GM21526 (cell line): ENCODE measurements around the gene AGER.

ENCODE experiments used
- ATAC-seq: cut with Tn5 transposase; IDR thresholded peaks from one replicate; pipeline ENCODE4 v1.9.1; 2021; ENCODE audit warnings: moderate library complexity; ENCODE audit not compliant: unreplicated experiment, low FRiP score

The AGER gene

DNA sequence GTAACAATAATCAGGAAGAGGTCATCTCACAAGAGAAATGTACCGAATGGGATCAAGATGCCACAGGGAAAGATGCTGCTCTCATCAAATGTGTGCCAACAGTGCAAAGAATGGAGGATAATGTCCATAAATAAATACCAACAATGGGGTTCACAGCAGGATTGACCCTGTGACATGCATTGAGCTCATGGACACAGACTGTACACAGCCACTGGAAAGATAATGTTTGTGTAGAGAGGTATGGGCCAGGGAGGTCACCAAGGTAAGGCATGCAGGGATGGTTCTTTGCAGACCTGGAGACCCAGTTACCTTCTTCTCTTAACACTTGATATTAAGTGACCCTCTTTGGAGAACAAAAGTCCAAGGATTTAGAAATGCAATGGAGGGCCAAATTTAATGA lies 9.6 kb downstream of the AGER start:
- ATAC-seq, result no peak

DNA sequence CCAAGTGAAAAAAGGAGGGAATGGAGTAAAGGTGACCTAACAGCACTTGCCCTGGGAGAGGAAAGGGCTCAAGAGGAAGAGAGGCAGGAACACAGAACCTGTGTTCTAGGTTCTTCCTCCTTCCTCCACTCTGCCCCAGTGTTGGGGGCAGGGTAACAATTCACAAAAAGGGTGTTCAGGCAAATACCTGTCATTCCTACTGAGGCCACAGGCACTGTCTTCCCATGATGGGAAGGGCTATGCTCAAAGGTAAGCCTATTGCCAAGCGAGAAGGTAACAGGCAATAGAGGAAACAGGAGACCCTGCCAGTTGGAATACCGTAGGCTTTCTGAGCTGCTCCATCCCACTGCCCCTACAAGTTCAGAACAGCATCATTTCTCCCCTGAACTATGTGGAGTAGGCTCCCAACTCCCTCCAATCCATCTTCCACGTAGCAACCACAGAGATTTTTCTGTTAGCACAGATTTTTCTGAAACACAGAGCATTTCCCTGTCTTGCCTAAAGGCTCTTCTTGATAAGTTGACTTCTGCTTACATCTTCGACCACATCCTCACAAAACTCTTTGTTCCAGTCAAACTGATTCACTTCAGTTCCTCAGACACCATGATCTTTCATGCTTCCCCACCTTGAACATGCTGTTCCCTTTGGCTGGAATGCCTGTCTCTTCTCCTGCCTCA lies 10.9 kb downstream of the AGER start:
- ATAC-seq, result no peak

DNA sequence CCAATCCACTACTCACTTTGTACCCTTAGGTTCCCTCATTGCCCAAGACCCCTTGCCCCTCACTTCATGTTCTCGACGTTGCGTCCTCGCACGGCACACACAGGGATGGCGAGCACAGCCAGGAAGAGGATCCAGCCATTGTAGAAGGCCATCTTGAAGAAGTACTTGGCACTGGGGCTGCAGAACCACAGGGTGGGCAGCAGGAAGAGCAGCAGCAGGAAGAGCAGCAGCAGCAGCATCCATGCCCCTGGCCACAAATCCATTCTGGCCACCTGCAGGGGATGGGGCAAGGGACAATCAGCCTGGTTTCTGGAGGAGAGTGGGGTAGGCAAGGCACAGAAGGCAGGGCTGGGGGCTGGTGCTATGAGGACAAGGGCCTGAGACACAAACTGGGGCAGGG lies 12.8 kb downstream of the AGER start:
- ATAC-seq, result no peak

DNA sequence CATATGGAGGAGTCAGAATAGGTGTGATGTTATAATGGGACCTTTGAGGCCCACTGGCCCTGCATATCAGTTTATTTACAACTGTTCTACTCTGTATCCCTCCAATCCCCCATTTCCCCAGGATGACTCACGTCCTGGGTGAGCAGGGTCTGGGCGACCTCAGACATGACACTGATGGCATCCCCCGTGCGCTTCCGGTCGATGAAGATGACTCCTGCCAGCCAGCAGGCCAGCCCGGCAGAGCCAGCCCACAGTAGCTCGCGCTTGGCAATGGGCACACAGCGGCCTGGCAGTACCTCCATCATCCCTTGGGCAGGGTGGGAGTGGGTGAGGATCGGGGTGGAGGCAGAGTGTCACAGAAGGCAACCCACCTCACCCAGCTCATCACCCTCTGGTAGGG lies 13.8 kb downstream of the AGER start:
- no peak for ATAC-seq

DNA sequence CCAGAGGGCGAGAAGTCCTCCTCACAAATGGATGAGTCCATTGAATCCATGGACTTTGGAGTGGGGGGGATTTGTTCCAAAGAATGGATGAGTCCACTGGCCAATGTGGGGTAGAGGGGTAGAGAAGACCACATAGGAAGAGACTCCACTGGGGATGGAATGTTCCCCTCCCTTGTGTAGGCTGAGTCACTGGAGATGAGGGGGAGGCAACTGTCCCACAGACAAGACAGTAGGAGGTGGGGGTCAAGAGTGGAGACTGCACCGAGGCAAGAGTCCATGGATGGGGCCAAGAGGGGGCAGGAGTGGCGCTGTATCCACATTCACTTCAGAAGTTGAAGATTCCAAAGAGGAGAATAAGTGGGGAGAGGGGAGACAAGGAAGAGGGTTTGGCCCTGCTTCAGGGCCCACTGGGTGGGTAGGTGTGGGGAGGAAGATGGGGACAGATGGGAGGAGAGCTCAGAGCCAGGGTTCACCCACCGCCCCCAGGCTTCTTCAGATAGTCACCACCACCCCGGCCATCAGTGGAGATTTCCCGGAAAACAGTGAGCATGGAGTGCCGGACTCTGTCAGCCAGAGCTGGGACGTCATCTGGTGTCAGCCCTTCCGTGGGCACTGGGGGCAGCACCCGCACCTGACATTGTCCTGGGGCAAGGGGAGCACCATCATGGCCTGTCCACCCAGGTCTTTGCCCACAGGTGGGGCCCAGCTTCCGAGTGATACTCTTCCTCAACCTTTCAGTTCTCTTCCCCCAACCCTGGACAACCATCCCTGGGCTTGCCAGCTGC lies 15.1 kb downstream of the AGER start:
- no peak for ATAC-seq

DNA sequence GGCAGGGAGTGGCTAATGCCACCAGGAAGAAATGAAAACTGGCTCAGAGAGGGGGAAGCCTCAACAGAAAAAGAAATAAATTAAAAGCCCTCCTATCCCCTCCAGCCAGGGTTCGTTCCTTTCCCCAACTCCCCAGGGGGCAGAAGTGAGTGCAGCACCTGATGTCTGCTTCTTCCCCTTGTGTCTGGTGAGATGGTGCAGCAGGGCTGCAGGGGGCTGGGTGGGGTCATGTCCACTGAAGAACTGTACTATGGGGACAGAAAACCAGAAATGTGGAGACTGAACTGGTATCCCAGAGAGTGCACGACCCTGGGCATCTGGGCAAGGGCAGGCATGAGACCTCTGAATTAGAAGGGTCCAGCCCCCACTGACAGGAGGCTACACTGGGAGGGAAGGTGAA lies 15.7 kb downstream of the AGER start:
- ATAC-seq, result no peak

DNA sequence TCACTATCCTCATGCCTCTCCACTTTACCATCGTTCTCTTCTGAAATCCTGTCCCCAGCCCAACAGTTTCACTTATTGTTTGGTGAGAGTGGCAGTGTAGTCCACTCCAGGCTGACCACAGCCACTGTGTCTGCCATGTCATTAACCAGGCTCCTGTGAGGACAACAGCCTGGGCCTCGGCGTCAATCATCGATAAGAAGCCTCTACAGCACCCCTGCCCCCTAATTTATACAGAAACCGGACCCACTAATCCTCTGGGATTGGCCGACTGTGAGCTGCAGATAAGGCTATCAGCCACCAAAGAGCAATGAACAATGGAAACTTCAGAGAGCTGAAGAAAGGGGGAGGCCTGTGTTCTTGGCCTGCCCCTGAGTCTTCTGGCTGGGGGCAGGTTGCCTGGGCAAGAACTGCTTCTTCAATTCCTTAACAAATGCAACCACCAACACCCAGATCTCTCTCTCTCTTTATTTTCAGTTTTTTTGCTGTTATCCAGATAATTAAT lies 16.2 kb downstream of the AGER start:
- no peak for ATAC-seq

DNA sequence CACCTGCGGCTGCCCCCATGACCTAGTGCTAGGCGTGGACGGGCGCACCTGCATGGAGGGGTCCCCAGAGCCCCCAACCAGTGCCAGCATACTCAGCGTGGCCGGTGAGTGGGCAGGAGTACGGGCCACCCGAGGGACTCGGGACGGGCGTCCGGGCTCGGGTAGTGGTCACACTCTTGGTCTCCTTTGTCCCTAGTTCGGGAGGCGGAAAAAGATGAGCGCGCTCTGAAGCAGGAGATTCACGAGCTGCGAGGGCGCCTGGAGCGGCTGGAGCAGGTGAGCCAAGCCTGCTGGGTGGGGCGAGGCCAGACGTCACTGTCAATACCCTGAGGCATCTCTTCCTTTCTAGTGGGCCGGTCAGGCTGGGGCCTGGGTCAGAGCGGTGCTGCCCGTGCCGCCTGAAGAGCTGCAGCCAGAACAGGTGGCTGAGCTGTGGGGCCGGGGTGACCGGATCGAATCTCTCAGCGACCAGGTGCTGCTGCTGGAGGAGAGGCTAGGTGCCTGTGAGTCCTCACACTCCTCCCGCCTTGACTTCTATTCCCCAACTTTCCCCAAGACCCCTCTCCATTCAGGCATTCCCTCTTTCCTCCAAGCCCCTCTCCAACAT lies 16.8 kb downstream of the AGER start:
- ATAC-seq, result no peak

DNA sequence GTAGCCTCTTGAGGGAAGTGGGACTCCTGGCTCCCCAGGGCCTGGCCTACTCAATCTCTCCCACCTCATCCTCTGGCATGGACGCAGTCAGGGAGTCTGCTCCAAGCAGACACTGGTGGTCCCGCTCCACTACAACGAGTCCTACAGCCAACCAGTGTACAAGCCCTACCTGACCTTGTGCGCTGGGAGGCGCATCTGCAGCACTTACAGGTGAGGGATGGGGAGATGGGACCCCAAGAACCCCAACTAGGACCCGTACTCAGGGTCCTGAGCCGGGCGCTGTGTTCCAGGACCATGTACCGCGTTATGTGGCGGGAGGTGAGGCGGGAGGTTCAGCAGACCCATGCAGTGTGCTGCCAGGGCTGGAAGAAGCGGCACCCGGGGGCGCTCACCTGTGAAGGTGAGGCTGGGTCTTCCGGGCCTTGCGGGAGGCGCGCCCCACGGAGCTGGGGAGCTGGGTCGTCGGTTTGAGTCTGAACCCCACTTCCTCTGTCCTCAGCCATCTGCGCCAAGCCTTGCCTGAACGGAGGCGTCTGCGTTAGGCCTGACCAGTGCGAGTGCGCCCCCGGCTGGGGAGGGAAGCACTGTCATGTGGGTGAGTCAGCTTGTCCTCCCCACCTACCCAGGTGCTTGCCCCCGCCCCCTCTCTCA lies 17.5 kb downstream of the AGER start:
- ATAC-seq, result no peak

DNA sequence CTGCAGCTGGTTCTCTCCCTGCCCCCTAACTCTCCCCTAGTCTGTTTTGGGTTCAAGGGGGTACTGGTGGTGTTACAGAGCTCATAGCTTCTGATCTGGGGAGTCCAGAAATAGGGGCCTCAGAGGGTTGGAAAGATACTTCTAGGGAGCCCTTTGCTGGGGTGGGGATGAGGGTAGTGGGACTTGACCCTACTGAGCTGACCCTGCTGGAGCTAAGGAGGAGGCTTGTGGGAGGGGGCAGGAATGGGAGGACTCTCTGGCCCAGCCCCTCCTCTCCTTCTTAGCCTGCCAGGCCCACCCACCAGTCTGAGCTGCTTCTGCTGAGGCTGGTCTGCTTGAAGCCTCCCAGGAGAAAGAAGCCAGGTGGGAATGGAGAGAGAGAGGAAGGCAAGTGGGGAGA lies 19.8 kb downstream of the AGER start, which contains the start of gene EGFL8:
TSS of gene EGFL8 (plus strand) at position 301 of the 400 bp plus-strand sequence. CDS start 1,571 bp downstream, outside the sequence.
- ATAC-seq, result no peak

DNA sequence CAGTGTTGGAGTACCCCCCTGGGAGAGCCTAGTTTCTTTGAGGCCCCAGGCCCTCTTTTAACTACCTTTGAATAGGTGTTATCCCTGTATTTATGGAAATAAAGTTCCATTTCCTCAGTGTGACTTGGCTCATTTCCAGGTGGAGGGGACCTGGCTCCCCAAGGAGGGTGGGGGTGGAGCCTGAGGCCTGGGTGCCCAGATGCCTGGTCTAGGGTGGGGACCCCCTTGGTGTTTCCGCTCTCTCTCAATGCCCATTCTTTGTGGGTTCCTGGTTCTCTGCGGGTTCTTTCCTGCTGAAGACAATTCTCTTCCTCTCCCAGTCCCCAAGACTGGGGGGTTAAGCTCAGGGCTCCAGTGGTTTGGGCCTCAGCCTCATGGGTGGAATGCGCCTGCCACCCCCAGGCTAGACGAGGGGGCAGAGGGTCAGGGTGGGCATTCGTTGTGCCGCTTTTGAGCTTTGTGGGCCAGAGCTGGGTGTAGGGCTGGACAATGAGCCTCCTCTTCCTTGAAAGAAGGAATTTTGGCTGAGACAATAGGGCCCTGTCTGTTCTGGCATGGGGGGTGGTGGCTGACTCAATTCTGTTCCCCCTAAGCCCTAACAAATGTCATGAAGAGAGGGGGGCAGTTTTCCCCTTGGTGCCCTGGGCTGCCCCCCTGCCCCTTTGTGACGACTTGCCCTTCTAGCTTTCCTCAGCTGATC lies 20.3 kb downstream of the AGER start:
- ATAC-seq, result no peak

DNA sequence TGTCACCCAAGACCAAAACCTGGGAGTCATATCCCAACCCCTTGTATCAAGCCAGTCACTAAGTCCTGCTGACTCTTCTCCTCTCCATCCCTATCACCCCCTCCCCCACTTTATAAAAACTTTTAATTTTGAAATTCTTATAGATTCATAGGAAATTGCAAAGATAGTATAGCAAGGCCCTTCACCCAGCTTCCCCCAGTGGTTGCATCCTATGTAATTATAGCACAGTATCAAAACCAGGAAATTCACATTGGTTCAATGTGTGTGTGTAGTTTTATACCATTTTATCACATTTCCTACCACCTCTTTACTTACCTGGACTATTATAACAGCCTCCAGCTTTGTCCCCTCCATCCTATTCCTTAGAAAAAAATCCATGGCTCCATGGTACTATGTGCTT lies 26.0 kb downstream of the AGER start:
- ATAC-seq, result no peak

DNA sequence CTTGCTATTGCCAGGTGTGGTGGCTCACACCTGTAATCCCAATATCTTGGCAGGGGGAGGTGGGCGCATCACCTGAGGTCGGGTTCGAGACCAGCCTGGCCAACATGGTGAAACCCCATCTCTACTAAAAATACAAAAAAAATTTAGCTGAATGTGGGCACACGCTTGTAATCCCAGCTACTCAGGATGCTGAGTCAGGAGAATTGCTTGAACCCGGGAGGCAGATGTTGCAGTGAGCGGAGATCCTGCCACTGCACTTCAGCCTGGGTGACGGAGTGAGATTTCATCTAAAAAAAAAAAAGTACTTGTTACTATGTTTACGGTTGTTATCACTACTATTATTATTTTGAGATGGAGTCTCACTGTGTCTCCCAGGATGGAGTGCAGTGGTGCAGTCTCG lies 27.2 kb downstream of the AGER start:
- no peak for ATAC-seq

DNA sequence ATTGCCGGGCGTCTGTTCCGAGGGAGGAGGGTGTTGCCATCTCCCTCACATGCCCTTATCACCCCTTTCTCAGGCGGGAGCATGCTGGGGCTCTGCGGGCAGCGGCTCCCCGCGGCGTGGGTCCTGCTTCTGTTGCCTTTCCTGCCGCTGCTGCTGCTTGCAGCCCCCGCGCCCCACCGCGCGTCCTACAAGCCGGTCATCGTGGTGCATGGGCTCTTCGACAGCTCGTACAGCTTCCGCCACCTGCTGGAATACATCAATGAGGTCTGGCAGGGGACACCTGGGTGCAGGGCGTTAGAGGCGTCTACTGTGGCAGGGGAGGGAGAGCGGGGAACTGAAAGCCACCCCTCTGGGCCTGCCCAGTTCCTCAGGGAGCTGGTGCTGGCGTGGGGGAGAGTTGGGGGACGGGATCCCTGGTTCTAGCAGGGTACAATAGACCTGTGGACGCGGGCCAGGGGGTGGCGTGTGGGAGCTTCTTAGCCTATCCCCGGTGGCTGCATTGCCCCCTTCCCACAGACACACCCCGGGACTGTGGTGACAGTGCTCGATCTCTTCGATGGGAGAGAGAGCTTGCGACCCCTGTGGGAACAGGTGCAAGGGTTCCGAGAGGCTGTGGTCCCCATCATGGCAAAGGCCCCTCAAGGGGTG lies 29.4 kb downstream of the AGER start:
- ATAC-seq, result no peak

DNA sequence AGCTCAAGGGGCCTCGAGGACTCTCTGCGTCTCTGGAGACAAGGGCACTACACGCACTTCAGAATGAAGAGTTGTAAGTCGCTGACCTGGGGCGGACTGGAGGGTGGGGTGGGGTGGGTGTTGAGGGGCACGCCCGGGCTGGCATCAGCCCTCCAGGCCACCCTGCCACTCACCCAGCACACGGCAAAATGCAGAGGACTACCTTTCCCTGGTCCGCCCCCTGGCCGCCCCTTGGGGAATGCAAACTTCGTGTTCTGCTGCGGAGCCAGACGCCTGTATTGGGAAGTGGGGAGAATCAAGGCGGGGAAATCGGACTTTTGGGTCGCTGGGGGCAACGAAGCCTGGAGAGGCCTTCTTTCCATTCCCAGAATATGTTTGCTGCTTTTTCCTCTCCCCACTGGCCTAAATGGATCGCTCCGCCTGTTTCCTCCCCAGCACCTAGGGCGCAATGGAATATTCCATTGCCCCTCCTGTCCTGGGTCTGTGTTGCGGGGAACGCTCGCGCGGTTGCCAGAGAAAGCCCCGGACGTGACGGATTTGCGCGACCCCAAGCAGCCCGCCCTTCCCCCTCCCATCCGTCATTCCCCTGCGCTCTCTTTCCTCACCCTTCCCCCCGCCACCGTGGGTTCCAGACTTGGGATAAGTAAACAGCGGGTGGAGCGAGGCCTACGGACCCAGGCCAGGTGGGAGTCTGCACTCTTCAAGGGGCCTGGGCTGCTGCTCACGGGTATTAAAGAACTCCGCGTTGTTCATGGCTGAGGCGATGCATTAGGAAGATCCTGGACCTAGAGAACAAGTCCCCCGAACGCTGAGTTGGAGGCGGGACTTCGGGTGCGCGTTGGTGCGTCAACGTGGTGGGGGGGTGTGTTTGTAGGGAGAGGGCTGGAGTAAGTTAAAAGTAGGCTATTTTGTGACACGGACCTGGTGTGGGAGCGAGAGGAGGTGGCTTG lies 30.2 kb downstream of the AGER start, which contains the start of gene PPT2:
TSS of gene PPT2 (plus strand) at position 578 of the 950 bp plus-strand sequence. CDS start 454 bp downstream, outside the sequence.
- ATAC-seq, result no peak

DNA sequence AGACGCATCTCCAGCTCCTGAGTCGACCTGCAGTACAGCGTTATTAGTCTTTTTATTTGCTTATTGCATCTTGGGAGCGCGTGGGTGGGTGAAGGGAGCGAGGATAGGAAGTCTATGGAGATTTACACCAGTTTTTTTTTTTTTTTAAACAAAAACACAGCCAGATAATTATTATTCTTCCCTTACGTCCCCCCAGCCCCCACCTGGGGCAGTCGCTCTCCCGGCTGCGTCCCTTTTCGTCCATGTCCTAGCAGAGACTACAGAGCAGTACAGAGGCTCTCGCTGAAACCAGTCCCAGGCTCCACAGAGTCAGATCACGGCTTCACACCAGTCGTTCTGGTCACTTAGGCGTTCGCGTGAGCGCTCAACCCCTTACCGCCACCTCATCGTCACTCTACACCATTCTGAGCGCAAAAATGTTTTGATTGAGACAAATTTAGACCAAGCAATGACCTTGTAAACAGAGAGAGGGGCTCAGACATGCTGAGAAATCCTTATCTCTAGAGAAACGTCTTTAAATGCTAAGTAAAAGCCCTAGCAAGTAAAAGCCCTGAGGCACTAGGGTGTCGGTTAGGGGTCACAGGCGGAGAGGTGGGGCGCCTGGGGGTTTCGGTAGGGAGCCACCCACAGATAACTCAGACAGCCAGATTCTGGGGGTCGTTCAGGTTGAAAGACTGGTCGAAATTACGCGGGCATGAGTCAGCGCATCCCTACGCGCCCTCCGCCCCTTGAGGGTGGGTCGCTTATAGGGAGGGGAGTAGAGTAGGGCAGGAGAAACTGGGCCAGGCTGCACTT lies 31.1 kb downstream of the AGER start:
- no peak for ATAC-seq

DNA sequence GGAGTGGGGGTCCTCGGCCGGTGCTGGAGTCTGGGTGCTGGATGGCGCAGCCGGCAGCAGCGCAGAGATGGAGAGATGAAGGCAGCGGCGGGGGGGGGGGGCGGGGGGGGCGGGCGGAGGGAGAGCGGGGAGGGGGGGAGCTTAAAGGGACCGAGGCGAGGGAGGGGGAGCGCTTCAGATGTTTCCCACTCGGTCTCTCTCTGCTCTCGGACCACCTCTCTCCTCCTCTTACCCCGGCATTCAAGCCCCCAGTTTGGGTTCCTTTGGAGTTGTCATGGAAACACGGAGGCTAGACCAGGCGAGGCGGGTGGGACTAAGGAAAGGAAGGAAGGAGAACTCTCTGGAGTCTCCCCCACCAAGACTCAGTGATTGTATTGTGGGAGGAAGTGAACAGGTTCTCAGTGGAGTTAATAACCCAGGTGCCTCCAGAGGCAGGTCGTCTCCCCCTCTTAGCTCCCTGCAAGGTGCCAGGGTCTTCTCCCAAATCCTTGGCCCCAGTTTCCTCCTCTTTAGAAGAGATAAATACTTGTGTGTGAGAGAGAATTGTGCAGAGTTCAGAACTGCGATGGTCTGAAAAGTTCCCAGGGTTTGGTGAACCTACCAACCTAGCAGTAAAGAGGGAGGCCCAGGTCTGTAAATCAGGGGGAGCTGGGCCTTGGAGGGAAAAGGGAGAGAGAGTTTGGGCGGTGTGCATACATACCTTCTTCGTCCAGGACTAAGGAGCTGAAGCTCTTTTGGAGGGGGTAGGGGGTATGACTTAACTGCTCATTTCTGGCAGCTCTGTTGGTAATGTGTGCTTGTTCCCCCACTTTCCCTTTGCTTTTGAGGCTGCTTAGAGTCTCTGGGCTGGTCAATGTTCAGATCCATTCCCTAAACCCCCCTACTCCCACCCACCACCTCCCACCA lies 31.9 kb downstream of the AGER start, which contains the start of gene PRRT1:
TSS of gene PRRT1 (minus strand) at position 77 of the 906 bp plus-strand sequence. CDS start 112 bp downstream, outside the sequence.
- no peak for ATAC-seq
